ENCODE results near the gene KPTN. TPM values are rescaled to one million over a fixed set of nuclear protein-coding genes. Genes with fewer than 3 reads are reported as not detected.

KPTN gene
- total RNA-seq, 2 donors from 2014 or later: 14.7 to 22.9 TPM

- H3K9me3 ChIP-seq (ENCODE audit: control insufficient read depth, low read length): no peaks in the 10 kb centered on the region
- no peak overlapping the region for H3K27ac ChIP-seq (ENCODE audit: low read depth, low read length)
- Mint-ChIP-seq H3K36me3 (ENCODE audit: low read depth) (peaks cover 7% of the 10 kb centered on the region), H3K27ac (no peak overlapping the region), H3K4me1 (peaks cover 14% of the 10 kb centered on the region), H3K4me3 (no peak overlapping the region), H3K27me3 (ENCODE audit: insufficient read depth) (no peaks in the 10 kb centered on the region), H3K9me3 (no peaks in the 10 kb centered on the region)
- no peaks in the 10 kb centered on the region for H3K4me1 ChIP-seq (ENCODE audit: control insufficient read depth, insufficient read depth, low read length)
- no peak overlapping the region for H3K9ac ChIP-seq (ENCODE audit: extremely low read depth, low read length, poor library complexity, severe bottlenecking)
- H3K4me3 ChIP-seq (ENCODE audit: low read length): no peak overlapping the region
- DNase-seq: peak; percentile 69
- H3K36me3 ChIP-seq (ENCODE audit: control insufficient read depth, insufficient read depth, low read length): peaks cover 20% of the 10 kb centered on the region
- H3K27me3 ChIP-seq (ENCODE audit: control insufficient read depth, insufficient read depth, low read length, poor library complexity, severe bottlenecking): no peaks in the 10 kb centered on the region
- TF ChIP-seq CTCF (conservative IDR thresholded peaks at IDR 0.05): no peak
- 81 to 82% methylated on average over 10 to 11 of the region's 11 CpGs for WGBS, 2 experiments (ENCODE audit: insufficient coverage in 1 of 2, insufficient read length in 1 of 2)
Observed at GRCh38 chr19:47507924-47508553, 24.0 kb upstream of the KPTN start.

- H3K4me1 Mint-ChIP-seq: peaks cover 3% of the 10 kb centered on the region
- peaks cover 13% of the 10 kb centered on the region for H3K36me3 Mint-ChIP-seq (ENCODE audit: low read depth)
- Histone ChIP-seq H3K4me1 (ENCODE audit: control insufficient read depth, insufficient read depth, low read length) (no peaks in the 10 kb centered on the region), H3K9ac (ENCODE audit: extremely low read depth, low read length, poor library complexity, severe bottlenecking) (no peak overlapping the region), H3K27me3 (ENCODE audit: control insufficient read depth, insufficient read depth, low read length, poor library complexity, severe bottlenecking) (no peaks in the 10 kb centered on the region), H3K9me3 (ENCODE audit: control insufficient read depth, low read length) (no peaks in the 10 kb centered on the region), H3K36me3 (ENCODE audit: control insufficient read depth, insufficient read depth, low read length) (peaks cover 28% of the 10 kb centered on the region), H3K4me3 (ENCODE audit: low read length) (no peak overlapping the region), H3K27ac (ENCODE audit: low read depth, low read length) (no peak overlapping the region)
- WGBS, 2 experiments (ENCODE audit: insufficient coverage in 1 of 2, insufficient read length in 1 of 2): 89 to 91% methylated on average over 1 to 6 of the region's 6 CpGs
- H3K4me3 Mint-ChIP-seq: no peak overlapping the region
- no peaks in the 10 kb centered on the region for H3K27me3 Mint-ChIP-seq (ENCODE audit: insufficient read depth)
- no peaks in the 10 kb centered on the region for H3K9me3 Mint-ChIP-seq
- peak overlapping the region; percentile 30 for H3K27ac Mint-ChIP-seq
- DNase-seq: no peak
- TF ChIP-seq CTCF (conservative IDR thresholded peaks at IDR 0.05): no peak
Observed at GRCh38 chr19:47507012-47507411, 23.0 kb upstream of the KPTN start.

GRCh38 chr19:47506459-47506858, 22.4 kb upstream of the KPTN start:
- WGBS, 2 experiments (ENCODE audit: insufficient coverage in 1 of 2, insufficient read length in 1 of 2): 96% methylated on average over 6 to 8 of the region's 8 CpGs
- no peaks in the 10 kb centered on the region for H3K4me1 Mint-ChIP-seq
- no peak overlapping the region for H3K27ac ChIP-seq (ENCODE audit: low read depth, low read length)
- DNase-seq: no peak
- H3K36me3 Mint-ChIP-seq (ENCODE audit: low read depth): peaks cover 18% of the 10 kb centered on the region
- TF ChIP-seq CTCF (conservative IDR thresholded peaks at IDR 0.05): no peak
- no peak overlapping the region for H3K27ac Mint-ChIP-seq
- no peaks in the 10 kb centered on the region for H3K4me1 ChIP-seq (ENCODE audit: control insufficient read depth, insufficient read depth, low read length)
- H3K9me3 ChIP-seq (ENCODE audit: control insufficient read depth, low read length): no peaks in the 10 kb centered on the region
- no peak overlapping the region for H3K9ac ChIP-seq (ENCODE audit: extremely low read depth, low read length, poor library complexity, severe bottlenecking)
- no peaks in the 10 kb centered on the region for H3K27me3 ChIP-seq (ENCODE audit: control insufficient read depth, insufficient read depth, low read length, poor library complexity, severe bottlenecking)
- no peaks in the 10 kb centered on the region for H3K27me3 Mint-ChIP-seq (ENCODE audit: insufficient read depth)
- H3K9me3 Mint-ChIP-seq: no peaks in the 10 kb centered on the region
- peaks cover 32% of the 10 kb centered on the region for H3K36me3 ChIP-seq (ENCODE audit: control insufficient read depth, insufficient read depth, low read length)
- no peak overlapping the region for H3K4me3 Mint-ChIP-seq
- no peak overlapping the region for H3K4me3 ChIP-seq (ENCODE audit: low read length)
